Measurements from ENCODE around the gene OR5T3.
"Not testable (repeated sequence)": the region's sequence is repeated elsewhere in the genome, so short reads cannot be mapped to it uniquely, and the experiment has no call there.

OR5T3 gene

GRCh38 chr11:56251954-56252353 is at the start of gene OR5T3:
OR5T3 (plus strand) TSS chr11:56252254; CDS start chr11:56252254, 0 bp downstream.
- DNase-seq: no peak

GRCh38 chr11:56207790-56208189 is 44.3 kb upstream of the OR5T3 start:
- no peak for DNase-seq

- DNase-seq: no peak
Measured at GRCh38 chr11:56214537-56214936, 37.5 kb upstream of the OR5T3 start.

- DNase-seq: not testable (repeated sequence)
Measured at GRCh38 chr11:56219735-56220134, 32.3 kb upstream of the OR5T3 start.

- no peak for DNase-seq
Measured at GRCh38 chr11:56234155-56234554, 17.9 kb upstream of the OR5T3 start, which contains the start of gene OR5T2. OR5T2 (minus strand) TSS chr11:56234255; CDS start chr11:56233062, 1,193 bp downstream.

GRCh38 chr11:56271092-56271491 is 19.0 kb downstream of the OR5T3 start:
- DNase-seq: no peak

GRCh38 chr11:56273854-56274253 is 21.8 kb downstream of the OR5T3 start, which contains the start of gene OR5T1:
OR5T1 (plus strand) TSS chr11:56274154; CDS start chr11:56275639, 1,485 bp downstream.
- no peak for DNase-seq

GRCh38 chr11:56292154-56292553 is 40.1 kb downstream of the OR5T3 start, which contains the start of gene OR8H1:
OR8H1 (minus strand) TSS chr11:56292254; CDS start chr11:56291062, 1,192 bp downstream.
- no peak for DNase-seq

- DNase-seq: no peak
Measured at GRCh38 chr11:56296898-56297297, 44.8 kb downstream of the OR5T3 start.
